ENCODE measurements around the gene VPS8.

The VPS8 gene

GRCh38 chr3:185089343-185089742 is 277.4 kb downstream of the VPS8 start:
- Histone ChIP-seq H3K79me2 (no peaks in the 10 kb centered on the region), H3K27me3 (ENCODE audit: control insufficient read depth, insufficient read depth, low read length) (no peaks in the 10 kb centered on the region), H2AFZ (no peak overlapping the region), H3K4me1 (no peaks in the 10 kb centered on the region), H3K27ac (no peak overlapping the region), H3K9ac (no peak overlapping the region), H3K4me2 (ENCODE audit: low read length) (no peak overlapping the region), H3K4me3 (ENCODE audit: low read depth, low read length) (no peak overlapping the region), H3K9me3 (ENCODE audit: control insufficient read depth, low read length) (no peaks in the 10 kb centered on the region), H3K36me3 (ENCODE audit: control insufficient read depth, insufficient read depth, low read length) (no peaks in the 10 kb centered on the region)
- TF ChIP-seq, protein P1, sequence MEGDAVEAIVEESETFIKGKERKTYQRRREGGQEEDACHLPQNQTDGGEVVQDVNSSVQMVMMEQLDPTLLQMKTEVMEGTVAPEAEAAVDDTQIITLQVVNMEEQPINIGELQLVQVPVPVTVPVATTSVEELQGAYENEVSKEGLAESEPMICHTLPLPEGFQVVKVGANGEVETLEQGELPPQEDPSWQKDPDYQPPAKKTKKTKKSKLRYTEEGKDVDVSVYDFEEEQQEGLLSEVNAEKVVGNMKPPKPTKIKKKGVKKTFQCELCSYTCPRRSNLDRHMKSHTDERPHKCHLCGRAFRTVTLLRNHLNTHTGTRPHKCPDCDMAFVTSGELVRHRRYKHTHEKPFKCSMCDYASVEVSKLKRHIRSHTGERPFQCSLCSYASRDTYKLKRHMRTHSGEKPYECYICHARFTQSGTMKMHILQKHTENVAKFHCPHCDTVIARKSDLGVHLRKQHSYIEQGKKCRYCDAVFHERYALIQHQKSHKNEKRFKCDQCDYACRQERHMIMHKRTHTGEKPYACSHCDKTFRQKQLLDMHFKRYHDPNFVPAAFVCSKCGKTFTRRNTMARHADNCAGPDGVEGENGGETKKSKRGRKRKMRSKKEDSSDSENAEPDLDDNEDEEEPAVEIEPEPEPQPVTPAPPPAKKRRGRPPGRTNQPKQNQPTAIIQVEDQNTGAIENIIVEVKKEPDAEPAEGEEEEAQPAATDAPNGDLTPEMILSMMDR (IDR thresholded peaks at IDR 0.05): no peak

DNA sequence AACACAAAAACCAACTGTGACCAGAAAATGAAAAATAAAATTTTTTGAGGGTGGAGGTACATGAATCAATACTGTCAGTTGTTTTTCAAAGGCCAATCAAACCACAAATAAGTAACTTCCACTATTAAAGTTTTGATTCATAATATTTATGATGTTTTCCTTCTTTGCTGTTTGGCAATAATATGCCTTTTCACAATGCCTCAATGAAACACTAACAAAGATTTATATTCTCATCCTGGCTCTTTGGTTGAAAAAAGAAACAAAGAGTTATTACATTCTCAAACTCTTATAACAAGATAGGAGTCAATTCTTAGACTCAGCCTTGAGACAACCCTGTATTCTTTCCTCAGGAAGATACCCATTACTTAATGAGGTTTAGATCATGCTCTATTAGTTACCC is 277.8 kb downstream of the VPS8 start:
- Histone ChIP-seq H3K36me3 (ENCODE audit: control insufficient read depth, insufficient read depth, low read length) (no peaks in the 10 kb centered on the region), H3K27ac (no peak overlapping the region), H3K4me3 (ENCODE audit: low read depth, low read length) (no peak overlapping the region), H3K79me2 (no peaks in the 10 kb centered on the region), H3K9ac (no peak overlapping the region), H3K4me1 (no peaks in the 10 kb centered on the region), H2AFZ (no peak overlapping the region), H3K27me3 (ENCODE audit: control insufficient read depth, insufficient read depth, low read length) (no peaks in the 10 kb centered on the region), H3K9me3 (ENCODE audit: control insufficient read depth, low read length) (no peaks in the 10 kb centered on the region), H3K4me2 (ENCODE audit: low read length) (no peak overlapping the region)
- TF ChIP-seq, protein P1 (IDR thresholded peaks at IDR 0.05): no peak

DNA sequence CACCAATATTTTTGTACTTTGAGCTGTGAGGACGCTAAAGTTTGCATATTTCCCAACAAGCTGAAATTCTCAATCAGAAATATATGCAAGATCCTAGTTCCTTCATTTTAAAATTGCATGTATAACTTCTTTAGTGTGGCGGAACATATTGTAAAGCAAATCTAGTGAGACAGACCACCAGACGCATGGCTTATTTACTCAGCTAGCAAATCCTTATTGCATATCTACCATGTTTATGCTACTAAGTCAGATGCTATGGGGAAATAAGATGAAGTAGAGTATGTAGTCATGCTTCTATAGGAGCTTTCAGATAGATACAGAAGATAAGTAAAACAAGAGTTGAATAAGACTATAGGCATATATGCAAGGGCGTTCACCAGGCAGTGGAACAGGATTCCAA is 278.8 kb downstream of the VPS8 start:
- H3K9ac ChIP-seq: no peak overlapping the region
- no peaks in the 10 kb centered on the region for H3K27me3 ChIP-seq (ENCODE audit: control insufficient read depth, insufficient read depth, low read length)
- H2AFZ ChIP-seq: no peak overlapping the region
- H3K9me3 ChIP-seq (ENCODE audit: control insufficient read depth, low read length): no peaks in the 10 kb centered on the region
- H3K4me2 ChIP-seq (ENCODE audit: low read length): no peak overlapping the region
- no peaks in the 10 kb centered on the region for H3K36me3 ChIP-seq (ENCODE audit: control insufficient read depth, insufficient read depth, low read length)
- H3K4me3 ChIP-seq (ENCODE audit: low read depth, low read length): no peak overlapping the region
- H3K27ac ChIP-seq: no peak overlapping the region
- TF ChIP-seq, protein P1 (IDR thresholded peaks at IDR 0.05): no peak
- no peaks in the 10 kb centered on the region for H3K4me1 ChIP-seq
- no peaks in the 10 kb centered on the region for H3K79me2 ChIP-seq

- TF ChIP-seq, protein P1 (IDR thresholded peaks at IDR 0.05): no peak
- Histone ChIP-seq H3K4me3 (ENCODE audit: low read depth, low read length) (no peak overlapping the region), H3K27me3 (ENCODE audit: control insufficient read depth, insufficient read depth, low read length) (no peaks in the 10 kb centered on the region), H3K36me3 (ENCODE audit: control insufficient read depth, insufficient read depth, low read length) (no peaks in the 10 kb centered on the region), H3K9me3 (ENCODE audit: control insufficient read depth, low read length) (no peaks in the 10 kb centered on the region), H2AFZ (no peak overlapping the region), H3K27ac (no peak overlapping the region), H3K9ac (no peak overlapping the region), H3K79me2 (no peaks in the 10 kb centered on the region), H3K4me2 (ENCODE audit: low read length) (no peak overlapping the region), H3K4me1 (no peaks in the 10 kb centered on the region)
Measured at GRCh38 chr3:185093116-185093515, 281.1 kb downstream of the VPS8 start.

- TF ChIP-seq, protein P1 (IDR thresholded peaks at IDR 0.05): no peak
- no peaks in the 10 kb centered on the region for H3K4me1 ChIP-seq
Measured at GRCh38 chr3:185094697-185095096, 282.7 kb downstream of the VPS8 start.

More at GRCh38 chr3:185094697-185095096, 282.7 kb downstream of the VPS8 start:
- H3K36me3 ChIP-seq (ENCODE audit: control insufficient read depth, insufficient read depth, low read length): no peaks in the 10 kb centered on the region
- no peak overlapping the region for H3K9ac ChIP-seq
- H3K27me3 ChIP-seq (ENCODE audit: control insufficient read depth, insufficient read depth, low read length): no peaks in the 10 kb centered on the region
- H3K79me2 ChIP-seq: no peaks in the 10 kb centered on the region
- no peak overlapping the region for H2AFZ ChIP-seq
- H3K9me3 ChIP-seq (ENCODE audit: control insufficient read depth, low read length): no peaks in the 10 kb centered on the region
- no peak overlapping the region for H3K4me2 ChIP-seq (ENCODE audit: low read length)
- no peak overlapping the region for H3K27ac ChIP-seq
- no peak overlapping the region for H3K4me3 ChIP-seq (ENCODE audit: low read depth, low read length)
